PC-3 (cell line): ENCODE data around the gene BPIFA3.

Source experiments
- CTCF ChIP-seq: fragments of 300-600 bp; sonication (generic); conservative IDR thresholded peaks from 2 replicates; pipeline ENCODE4 v1.5.1; 2017; ENCODE audit warnings: antibody characterized with exemption, low read depth, mild to moderate bottlenecking, low read length
- EZH2 ChIP-seq: fragments of 300-600 bp; sonication (generic); IDR thresholded peaks from one replicate; pipeline ENCODE4 v1.6.1; 2017; ENCODE audit warnings: antibody characterized with exemption, mild to moderate bottlenecking, low read length; ENCODE audit not compliant: unreplicated experiment
- EZH2phosphoT487 ChIP-seq: fragments of 300-600 bp; sonication (generic); IDR thresholded peaks from 2 replicates; pipeline ENCODE4 v1.6.1; 2018; ENCODE audit warnings: mild to moderate bottlenecking, antibody characterized with exemption, low read length, borderline replicate concordance

DNA sequence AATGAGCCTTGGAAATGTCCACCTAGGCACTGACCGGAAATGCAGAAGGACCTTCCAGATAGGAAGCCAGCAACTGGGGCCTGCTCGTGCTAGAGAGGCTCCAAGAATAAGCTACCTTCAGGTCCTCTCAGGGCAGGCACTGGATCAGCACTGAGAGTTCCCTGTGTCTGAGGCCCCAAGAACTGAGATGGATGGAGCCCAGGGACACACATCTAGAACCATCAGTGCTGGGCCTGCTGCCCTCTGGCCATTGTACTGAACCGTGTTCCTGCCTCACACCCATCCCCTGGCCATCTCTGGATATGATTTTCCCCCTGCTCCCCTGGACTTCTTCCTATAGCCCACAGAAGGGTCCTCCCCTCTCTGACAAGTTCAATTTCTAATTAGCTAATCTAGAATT, 28.9 kb downstream of the BPIFA3 start:
- no peak for TF ChIP-seq CTCF
- no peak for TF ChIP-seq EZH2
- TF ChIP-seq EZH2phosphoT487, result no peak
